K562 (cell line): ENCODE measurements around the gene STK11.

Source experiments
- BACH1 ChIP-seq: fragments of 200-800 bp; sonication (Bioruptor generic); IDR thresholded peaks from 2 replicates; pipeline ENCODE4 v1.6.1; 2016; ENCODE audit warnings: missing genetic modification characterization, missing compliant biosample characterization
- CBX1 ChIP-seq: sonication (generic); IDR thresholded peaks from 2 replicates; pipeline ENCODE4 v1.6.1; 2016; ENCODE audit warnings: antibody characterized with exemption, low read depth, mild to moderate bottlenecking
- CTCF ChIP-seq, 3 experiments: IDR thresholded peaks in 2 of 3; conservative IDR thresholded peaks in 1 of 3; 2 replicates each; pipeline ENCODE4 v1.5.1; 2011 to 2012; ENCODE audit warnings: low read length in 3 of 3, mild to moderate bottlenecking in 3 of 3, control low read depth in 2 of 3, improper control_type of control experiment in 1 of 3, inconsistent platforms in 1 of 3, low read depth in 1 of 3, mixed read lengths in 1 of 3, moderate library complexity in 1 of 3; ENCODE audit not compliant: insufficient read depth in 2 of 3
- GTF2F1 ChIP-seq: IDR thresholded peaks from 2 replicates; pipeline ENCODE4 v1.6.1; 2011; ENCODE audit warnings: low read depth, low read length, improper control_type of control experiment
- NUFIP1 ChIP-seq: fragments of 450-650 bp; IDR thresholded peaks from 2 replicates; pipeline ENCODE4 v1.6.1; 2018; ENCODE audit not compliant: partially characterized antibody
- PURB ChIP-seq: sonication (generic); formaldehyde crosslinking; IDR thresholded peaks from 2 replicates; pipeline ENCODE4 v1.9.0; 2021; ENCODE audit warnings: low read depth, mild to moderate bottlenecking, missing genetic modification reagents
- ZFP36 ChIP-seq: fragments of 150-350 bp; IDR thresholded peaks from 2 replicates; pipeline ENCODE4 v1.6.1; 2018; ENCODE audit warnings: low read length, low read depth; ENCODE audit not compliant: partially characterized antibody
- ZNF384 ChIP-seq: IDR thresholded peaks from 2 replicates; pipeline ENCODE4 v1.6.1; 2012; ENCODE audit warnings: low read depth, low read length, improper control_type of control experiment
- ZNF644 ChIP-seq: fragments of 200-800 bp; sonication (Bioruptor generic); IDR thresholded peaks from 2 replicates; pipeline ENCODE4 v1.6.1; 2016; ENCODE audit warnings: low read depth, missing genetic modification characterization, missing compliant biosample characterization
- TF ChIP-seq, protein P1 (sequence below): fragments of 450-650 bp; formaldehyde crosslinking; conservative IDR thresholded peaks from 2 replicates; pipeline ENCODE4 v1.4.0; 2022; ENCODE audit warnings: mild to moderate bottlenecking, missing genetic modification characterization

DNA sequence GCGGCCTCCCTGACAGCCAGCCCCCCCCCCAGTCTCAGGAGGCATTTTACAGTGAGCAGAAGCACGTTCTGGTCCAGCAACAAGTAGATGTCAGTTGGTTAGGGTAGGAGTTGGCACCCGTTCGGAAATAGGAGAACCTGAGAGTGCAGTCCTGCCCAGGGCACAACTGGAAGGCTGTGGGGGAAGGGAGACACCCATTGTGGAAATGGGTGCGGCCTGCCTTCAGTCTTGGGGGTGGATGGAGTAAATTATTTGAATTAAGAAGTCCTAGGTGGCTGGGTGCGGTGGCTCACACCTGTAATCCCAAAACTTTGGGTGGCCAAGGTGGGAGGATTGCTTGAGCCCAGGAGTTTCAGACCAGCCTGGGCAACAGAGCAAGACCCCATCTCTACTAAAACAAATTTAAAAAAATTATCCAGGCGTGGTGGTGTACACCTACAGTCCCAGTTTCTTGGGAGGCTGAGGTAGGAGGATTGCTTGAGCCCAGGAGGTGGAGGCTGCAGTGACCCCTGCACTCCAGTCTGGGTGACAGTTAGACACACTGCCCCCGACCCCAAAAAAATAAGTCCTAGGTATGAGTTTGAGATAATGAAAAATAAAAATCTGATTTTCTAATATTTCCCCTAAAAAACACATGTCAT is 64.8 kb downstream of the STK11 start:
- TF ChIP-seq PURB (no peak), ZNF644 (tag) (no peak), ZNF384 (no peak), CBX1 (no peak), CTCF (IDR thresholded peaks at IDR 0.05 in 2 of 3, conservative IDR thresholded peaks at IDR 0.05 in 1 of 3; ENCODE audit: insufficient read depth in 2 of 3, low read depth in 1 of 3, low read length in 3 of 3) (no peak), ZFP36 (no peak), GTF2F1 (no peak), NUFIP1 (peak; percentile 24), BACH1 (tag) (no peak)
- TF ChIP-seq, protein P1, sequence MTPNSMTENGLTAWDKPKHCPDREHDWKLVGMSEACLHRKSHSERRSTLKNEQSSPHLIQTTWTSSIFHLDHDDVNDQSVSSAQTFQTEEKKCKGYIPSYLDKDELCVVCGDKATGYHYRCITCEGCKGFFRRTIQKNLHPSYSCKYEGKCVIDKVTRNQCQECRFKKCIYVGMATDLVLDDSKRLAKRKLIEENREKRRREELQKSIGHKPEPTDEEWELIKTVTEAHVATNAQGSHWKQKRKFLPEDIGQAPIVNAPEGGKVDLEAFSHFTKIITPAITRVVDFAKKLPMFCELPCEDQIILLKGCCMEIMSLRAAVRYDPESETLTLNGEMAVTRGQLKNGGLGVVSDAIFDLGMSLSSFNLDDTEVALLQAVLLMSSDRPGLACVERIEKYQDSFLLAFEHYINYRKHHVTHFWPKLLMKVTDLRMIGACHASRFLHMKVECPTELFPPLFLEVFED: peak; percentile 53; the same call in 1 of the 2 replicates
